Upper lobe of left lung (tissue), 4 donors: Measurements from ENCODE around the gene SDF2L1.
A peak's percentile ranks its signal among the peaks of the same experiment; 100 is the strongest.

Experiments
- POLR2A ChIP-seq, 4 donors: fragments of 450-650 bp; IDR thresholded peaks; one replicate each; pipeline ENCODE4 v1.5.1; 2016 to 2017; ENCODE audit warnings: antibody characterized with exemption in 4 of 4, mild to moderate bottlenecking in 2 of 4
- POLR2AphosphoS5 ChIP-seq, 2 donors: sonication (generic); formaldehyde crosslinking; IDR thresholded peaks; one replicate each; pipeline ENCODE4 v1.5.1; 2017; ENCODE audit warnings: antibody characterized with exemption in 2 of 2
- TF ChIP-seq, protein P1 (sequence below), 6 experiments: fragments of 450-650 bp in 4 of 6; fragments of 200-600 bp in 2 of 6; sonication (generic) in 2 of 6; IDR thresholded peaks; one replicate each; pipeline ENCODE4 v1.5.1; 2016 to 2019; ENCODE audit warnings: antibody characterized with exemption in 6 of 6

GRCh38 chr22:21646608-21647590 is 4.8 kb downstream of the SDF2L1 start:
- no peak for TF ChIP-seq POLR2A (IDR thresholded peaks at IDR 0.05)
- TF ChIP-seq, protein P1, sequence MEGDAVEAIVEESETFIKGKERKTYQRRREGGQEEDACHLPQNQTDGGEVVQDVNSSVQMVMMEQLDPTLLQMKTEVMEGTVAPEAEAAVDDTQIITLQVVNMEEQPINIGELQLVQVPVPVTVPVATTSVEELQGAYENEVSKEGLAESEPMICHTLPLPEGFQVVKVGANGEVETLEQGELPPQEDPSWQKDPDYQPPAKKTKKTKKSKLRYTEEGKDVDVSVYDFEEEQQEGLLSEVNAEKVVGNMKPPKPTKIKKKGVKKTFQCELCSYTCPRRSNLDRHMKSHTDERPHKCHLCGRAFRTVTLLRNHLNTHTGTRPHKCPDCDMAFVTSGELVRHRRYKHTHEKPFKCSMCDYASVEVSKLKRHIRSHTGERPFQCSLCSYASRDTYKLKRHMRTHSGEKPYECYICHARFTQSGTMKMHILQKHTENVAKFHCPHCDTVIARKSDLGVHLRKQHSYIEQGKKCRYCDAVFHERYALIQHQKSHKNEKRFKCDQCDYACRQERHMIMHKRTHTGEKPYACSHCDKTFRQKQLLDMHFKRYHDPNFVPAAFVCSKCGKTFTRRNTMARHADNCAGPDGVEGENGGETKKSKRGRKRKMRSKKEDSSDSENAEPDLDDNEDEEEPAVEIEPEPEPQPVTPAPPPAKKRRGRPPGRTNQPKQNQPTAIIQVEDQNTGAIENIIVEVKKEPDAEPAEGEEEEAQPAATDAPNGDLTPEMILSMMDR (IDR thresholded peaks at IDR 0.05) = peak; percentile 68 to 85 (median 79)
- TF ChIP-seq POLR2AphosphoS5 (IDR thresholded peaks at IDR 0.05) = no peak
